ENCODE results near the gene HDAC9.

HDAC9 gene

GRCh38 chr7:18495412-18496340 lies at the start of gene HDAC9:
HDAC9 (plus strand) TSS chr7:18495749; CDS start chr7:18496303, 554 bp downstream.
- DNase-seq, result peak; percentile 92

DNA sequence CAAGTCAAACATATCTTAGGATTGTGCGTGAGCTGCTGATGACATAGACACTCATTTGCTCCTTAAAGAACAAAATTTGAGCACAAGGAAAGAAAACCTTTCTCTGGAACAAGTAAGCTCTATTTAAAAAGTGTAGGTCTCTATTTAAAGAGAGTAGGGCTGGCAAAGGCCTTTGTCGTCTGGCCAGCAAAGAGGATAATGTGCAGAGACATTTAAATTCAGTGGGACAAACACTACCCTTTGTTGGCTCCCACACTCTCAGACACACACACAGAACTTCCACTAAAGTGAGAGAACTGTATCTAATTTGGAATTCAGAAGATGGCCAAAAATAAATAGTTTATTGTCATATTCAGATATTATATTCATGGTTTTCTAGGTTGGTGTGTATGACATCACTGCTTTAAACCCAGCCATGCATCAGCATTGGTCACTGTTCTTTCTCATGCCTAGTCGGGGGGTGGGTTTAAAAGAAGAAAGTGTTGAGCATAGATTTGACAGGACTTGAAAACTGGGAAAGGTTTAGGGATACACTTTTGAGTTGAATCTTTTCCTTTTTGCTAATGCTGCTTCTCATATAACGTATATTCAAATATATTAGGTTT lies 49.5 kb upstream of the HDAC9 start:
- DNase-seq, result no peak

- no peak for DNase-seq
Observed at GRCh38 chr7:18450019-18450418, 45.5 kb upstream of the HDAC9 start.

- no peak for DNase-seq
Observed at GRCh38 chr7:18455606-18456005, 39.9 kb upstream of the HDAC9 start.

DNA sequence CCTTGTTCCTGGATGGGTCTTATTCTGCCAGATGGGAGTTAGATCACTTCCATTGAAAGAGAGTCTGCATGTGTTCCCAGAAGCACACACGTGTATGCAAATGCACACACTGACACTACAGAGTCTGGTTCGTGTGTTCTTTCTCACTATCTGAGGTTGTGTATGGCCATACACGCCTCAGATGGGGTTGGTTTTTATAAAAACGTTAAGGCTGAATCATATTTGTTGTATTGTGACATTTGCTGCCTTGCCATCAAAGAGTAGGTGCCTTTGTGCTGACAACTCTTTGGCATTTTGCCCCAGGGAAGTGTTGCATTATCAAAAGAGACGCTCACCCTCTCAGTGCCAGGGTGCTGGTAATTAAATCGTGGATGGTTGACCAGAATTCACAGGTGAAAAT lies 37.7 kb upstream of the HDAC9 start:
- DNase-seq, result peak; percentile 72

DNA sequence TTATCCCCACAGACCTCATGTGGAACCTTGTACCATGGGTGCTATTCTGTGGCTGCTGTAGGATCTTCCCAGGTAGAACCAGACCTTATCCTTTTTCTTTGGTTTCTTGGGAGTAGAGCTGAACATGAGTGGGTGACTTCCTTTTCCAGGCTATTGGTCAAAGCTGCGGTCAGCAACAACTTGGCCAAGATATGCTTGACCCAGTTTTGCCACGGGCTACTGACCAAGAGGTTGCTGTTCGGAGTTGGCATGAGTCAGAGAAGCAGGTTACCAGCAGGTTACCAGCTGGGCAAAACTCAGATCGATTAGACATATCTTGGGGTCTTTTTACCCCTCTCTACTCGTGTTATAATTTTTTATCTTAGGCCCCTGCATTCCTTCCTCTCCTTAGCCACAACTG lies 36.7 kb upstream of the HDAC9 start:
- DNase-seq, result no peak

DNA sequence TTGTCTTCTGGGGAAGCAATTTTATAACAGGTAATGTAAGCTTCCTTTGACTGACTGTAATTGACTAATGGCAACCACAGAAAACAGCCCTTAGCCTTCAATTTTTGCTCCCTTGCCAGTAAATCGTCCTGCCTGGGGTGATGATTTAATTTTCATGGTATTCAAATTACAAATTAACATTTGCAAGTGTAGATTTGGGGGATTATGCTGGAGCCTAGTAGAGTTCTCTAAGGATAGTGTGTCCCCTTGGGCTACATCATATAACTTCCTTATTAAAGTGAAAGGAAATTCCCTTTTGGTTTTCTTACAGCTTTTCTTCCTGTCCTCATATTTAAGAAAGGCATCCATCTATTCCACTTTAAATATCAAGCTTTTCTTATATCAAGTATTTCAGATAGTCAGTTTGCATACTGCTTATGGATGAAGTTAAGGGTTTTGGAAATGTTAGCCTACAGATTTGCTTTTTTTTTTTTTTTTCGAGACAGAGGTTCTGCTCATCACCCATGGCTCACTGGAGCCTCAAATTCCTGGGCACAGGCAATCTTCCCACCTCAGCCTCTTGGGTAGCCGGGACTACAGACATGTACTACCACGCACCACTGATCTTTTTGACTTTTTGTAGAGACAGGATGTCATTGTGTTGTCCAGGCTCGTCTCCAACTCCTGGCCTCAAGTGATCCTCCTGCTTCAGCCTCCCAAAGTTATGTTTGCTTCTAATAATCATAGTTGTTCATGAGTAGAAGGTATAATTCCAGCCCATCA lies 35.9 kb upstream of the HDAC9 start:
- DNase-seq, result no peak

- DNase-seq, result no peak
Observed at GRCh38 chr7:18461785-18462467, 33.6 kb upstream of the HDAC9 start.

DNA sequence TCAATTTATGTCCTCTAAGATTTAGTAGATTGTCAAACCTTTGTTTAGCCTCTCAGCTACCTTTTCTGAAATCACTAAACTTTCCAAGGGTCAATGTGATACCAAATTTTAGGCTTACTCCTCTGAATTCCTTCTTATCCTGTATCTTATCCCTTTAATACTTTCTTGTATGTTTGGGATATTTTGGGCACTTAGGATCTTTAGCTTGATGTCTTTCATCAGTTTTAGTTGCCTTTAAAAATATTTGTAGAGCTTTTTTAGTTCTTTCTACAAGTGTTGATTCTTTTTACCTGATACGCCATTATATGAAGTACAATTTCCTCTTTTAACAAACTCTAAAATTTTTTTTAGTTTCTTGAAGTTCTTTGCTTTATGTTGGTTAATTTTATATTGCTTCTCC lies 30.7 kb upstream of the HDAC9 start:
- no peak for DNase-seq

GRCh38 chr7:18467011-18467410 lies 28.5 kb upstream of the HDAC9 start:
- DNase-seq, result no peak

GRCh38 chr7:18468795-18469194 lies 26.8 kb upstream of the HDAC9 start:
- DNase-seq, result no peak

DNA sequence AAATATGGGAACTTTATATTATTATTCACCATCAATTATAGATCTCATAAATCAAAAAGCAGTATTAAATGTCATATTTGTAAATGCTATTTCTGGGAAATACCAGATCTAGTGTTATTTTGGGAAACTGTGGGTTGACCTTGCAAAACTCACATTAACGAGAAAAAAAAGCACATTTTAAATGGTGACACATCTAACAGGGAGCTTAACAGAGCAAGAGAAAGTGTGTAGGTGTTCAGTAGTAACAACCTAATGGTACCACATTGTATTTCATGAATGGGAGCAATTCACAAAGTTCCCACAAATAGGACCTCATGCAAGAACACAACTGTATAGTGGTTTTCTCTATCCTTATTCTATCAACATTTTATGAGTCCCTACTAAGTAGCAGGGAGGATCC lies 26.2 kb upstream of the HDAC9 start:
- DNase-seq, result no peak

- no peak for DNase-seq
Observed at GRCh38 chr7:18471476-18472160, 23.9 kb upstream of the HDAC9 start.

- DNase-seq, result no peak
Observed at GRCh38 chr7:18472161-18472483, 23.4 kb upstream of the HDAC9 start.

DNA sequence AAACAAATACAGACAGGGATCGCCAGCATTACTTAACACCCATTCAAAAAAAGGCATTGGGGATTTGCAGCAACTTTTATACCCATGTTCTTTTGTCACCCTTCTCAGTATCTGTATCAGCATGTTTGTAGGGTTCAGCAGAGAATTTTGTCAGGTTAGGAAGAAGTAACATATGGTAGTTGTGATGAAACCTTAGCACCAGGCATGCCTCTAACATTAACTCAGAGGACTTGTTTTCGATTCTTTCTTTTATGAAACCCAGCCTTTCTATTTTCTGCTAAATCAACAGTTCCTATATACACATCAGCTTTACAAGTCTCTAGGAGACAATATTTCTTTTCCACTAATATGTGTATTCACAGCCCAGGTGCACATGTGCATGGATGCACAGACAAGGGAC lies 22.4 kb upstream of the HDAC9 start:
- no peak for DNase-seq

GRCh38 chr7:18474944-18475343 lies 20.6 kb upstream of the HDAC9 start:
- no peak for DNase-seq

- DNase-seq, result no peak
Observed at GRCh38 chr7:18475488-18475887, 20.1 kb upstream of the HDAC9 start.

DNA sequence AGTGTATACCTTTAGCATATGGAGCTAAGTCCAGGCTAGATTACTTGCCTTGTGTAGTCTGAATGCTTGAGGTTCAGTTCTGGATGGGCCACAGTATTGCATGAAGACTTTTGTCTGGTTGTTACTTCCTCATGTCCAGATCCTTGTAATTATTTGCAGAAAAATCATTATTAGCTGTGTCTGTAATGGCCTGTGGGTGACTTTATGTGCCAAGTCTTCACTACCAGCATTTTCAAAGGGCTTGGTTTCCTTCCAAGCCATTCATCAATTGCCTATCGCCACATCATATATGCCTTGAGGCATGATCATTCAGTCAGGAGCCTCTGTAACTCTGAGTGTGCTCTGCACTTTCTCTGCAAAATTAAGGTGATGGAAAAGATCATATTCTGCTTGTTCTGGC lies 13.8 kb upstream of the HDAC9 start:
- no peak for DNase-seq

GRCh38 chr7:18488049-18488448 lies 7.5 kb upstream of the HDAC9 start:
- no peak for DNase-seq

GRCh38 chr7:18489624-18490023 lies 5.9 kb upstream of the HDAC9 start:
- DNase-seq, result no peak

DNA sequence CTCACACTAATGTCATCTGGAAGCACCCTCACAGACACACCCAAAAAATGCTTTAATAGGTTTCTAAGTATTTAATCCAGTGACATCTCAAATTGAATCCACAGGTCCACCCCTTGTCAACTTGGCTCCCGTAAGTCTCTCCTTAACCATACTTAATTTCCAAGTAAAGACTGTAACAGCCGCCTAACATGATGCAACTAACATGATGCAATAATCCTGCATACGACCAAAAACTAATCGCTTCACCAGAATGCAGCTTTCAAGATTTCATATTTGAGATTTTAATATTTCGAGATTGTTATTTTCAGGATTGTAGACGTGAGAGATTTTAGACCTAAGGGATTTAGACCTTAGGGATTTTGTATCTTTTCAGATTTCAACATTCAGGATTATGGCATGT lies 3.7 kb upstream of the HDAC9 start:
- no peak for DNase-seq

DNA sequence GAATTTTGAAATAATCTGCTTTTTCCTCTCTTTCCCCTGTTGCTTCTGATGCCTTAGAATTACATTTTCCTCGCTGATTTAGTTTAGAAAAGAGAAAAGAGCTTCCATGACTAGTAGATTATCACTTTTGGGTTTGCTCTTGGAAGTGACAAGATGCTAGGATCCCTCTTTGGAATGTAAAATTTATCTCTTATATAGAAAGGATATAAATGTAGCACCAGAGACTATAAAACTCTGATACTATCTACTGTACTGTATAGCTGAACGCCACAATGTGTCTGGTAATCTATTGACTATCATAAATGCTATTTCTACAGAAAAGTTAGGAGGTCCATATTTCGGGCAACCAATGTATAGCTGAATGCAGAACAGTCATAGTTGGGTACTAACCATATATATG lies 1.1 kb upstream of the HDAC9 start:
- no peak for DNase-seq

Measured in NCI-H345 (cell line).